Measurements from ENCODE around the gene ZNF410.
"Not testable (repeated sequence)": the region's sequence is repeated elsewhere in the genome, so short reads cannot be mapped to it uniquely, and the experiment has no call there.

Gene ZNF410

DNA sequence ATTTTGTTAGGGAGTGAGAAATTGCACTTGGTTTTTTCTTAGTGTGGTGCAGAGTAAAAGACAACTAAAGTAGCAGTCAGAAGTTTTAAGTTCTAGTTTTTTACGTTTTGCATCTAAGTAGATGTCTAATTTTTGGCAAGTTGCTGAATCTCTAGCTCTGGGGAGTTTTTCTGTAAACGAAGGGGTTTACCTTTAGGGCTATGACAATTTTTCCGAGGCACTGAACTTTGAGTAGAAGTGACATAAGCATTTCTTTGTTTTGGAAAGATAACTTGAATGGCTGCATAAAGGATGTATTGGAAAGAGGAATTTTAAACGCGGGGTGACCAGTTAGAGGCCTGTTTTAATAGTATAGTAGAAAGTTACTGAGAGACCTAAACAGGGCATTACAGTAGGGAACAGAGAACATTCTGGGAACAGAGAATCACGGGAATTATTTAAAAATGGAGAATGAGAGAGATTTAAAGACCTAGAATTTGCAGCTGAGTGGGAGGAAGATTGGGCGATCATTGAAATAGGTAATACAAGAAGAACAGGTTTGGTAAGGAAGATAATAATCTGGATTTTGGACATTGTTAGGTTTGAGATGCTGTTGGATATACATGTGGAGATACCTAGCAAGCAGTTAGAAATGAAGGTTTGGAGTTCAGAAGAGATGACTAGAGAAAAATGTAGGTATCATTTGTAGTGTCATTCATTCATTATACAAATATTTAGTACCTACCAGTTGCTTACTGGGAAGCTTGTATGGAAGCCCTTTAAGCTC is 1.2 kb downstream of the ZNF410 start:
- peak; percentile 3 for DNase-seq

- no peak for DNase-seq
Observed at GRCh38 chr14:73888460-73888725, 1.7 kb downstream of the ZNF410 start.

DNA sequence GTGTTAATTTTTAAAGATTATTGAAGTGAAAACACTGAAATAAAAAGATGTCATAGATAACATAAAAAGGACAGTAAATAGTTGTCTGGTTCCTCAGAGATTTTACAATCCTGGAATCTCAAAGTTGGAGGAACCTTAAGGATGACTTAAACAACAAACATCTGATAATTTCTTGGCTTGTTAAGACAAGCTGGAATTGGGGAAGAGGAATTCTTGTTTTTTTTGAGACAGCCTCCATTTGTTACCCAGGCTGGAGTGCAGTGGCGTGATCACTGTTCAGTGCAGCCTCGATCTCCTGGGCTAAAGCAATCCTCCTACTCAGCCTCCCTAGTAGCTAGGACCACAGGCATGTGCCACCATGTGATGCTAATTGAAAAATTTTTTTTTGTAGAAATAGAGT is 2.3 kb downstream of the ZNF410 start:
- no peak for DNase-seq

DNA sequence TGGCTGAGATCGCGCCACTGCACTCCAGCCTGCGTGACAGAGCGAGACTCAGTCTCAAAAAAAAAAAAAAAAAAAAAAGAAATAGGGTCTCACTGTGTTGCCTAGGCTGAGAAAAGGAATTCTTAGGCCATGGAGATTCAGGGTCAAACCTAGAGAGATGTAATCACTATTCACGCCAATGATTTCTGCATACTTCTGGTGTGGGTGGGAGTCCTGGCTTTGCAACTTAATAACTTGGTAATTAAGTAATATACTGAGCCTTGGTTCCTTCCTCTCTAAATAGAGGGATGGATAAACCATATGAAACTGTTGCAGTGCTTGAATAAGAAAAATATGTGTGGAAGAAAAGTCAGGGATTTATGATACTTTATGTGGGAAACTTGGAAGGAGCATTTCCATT is 2.7 kb downstream of the ZNF410 start:
- no peak for DNase-seq

GRCh38 chr14:73894180-73894687 is 7.6 kb downstream of the ZNF410 start:
- DNase-seq: not testable (repeated sequence)

DNA sequence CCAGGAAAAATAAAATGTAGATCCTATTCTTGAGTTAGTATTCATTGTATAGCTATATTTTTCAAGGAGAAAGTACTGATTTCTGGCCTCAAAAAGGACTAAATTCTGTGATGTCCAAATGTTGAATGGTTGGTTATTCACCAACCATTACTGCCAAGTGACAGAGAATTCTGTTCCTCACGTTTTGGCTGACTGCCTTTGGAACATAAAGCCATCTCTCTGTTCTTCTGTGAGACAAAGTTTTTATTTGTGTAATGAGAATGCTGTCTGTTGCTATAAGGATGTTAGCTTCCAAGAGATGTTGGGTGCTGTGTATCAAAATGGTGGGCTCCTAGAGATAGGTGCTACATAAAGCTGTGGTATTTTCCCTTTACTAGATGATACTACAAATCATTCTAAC is 9.3 kb downstream of the ZNF410 start:
- no peak for DNase-seq

DNA sequence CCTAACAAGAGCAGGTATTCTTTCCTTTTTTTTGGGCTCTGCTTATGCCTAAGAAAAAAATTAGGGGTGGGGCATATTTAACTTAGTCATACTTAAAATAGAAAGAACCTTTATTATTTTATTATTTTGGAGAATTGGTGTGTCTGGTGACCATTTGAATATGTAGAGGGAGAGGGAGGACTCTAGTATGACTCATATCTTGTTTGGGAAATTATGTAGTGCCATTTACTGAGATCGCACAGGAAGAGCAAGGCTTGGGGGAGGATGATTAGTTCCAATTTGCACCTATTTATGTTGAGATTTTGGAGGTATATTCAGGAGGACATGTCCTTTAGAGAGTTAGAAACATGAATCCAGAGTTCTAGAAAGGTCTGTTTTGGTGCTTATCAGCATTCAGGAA is 9.9 kb downstream of the ZNF410 start:
- no peak for DNase-seq

GRCh38 chr14:73903028-73903427 is 16.4 kb downstream of the ZNF410 start:
- DNase-seq: no peak

DNA sequence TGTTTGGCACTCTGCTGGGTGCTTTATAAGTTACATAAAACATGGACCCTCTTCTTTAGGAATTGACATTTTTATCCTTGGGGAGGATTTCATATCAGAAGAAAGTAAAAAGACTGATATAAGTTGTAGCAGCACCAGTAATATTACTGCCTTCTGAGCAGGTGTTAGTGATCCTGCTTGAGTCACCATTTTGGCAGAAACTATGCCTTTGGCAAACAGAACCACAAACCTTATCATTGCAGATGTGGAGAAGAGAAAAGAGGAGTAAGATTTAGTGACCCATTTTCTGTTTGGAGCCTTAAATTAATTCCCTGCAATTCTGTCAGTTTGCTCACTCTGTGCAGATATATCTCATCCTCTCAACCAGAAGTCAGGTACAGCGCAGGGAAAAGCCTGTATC is 23.0 kb downstream of the ZNF410 start:
- no peak for DNase-seq

DNA sequence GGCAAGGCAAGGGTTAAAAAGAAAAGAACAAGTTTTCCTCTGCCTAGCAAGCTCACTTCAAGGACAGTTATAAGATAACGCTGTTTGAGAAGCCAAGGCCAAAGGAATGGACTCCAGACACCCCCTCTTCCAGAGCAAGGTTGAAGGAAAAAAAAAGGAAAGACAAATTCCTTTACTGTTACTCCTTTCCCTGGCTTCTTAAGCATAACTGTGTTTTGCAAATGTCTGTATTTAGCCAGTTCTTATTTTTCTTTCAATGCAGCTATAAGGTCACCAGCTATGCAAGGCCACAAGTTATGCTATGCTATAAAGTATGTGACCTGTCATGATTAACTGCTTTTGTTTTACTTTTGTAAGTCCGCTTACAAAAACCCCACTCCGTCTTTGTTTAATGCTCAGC is 26.6 kb downstream of the ZNF410 start:
- DNase-seq: no peak

DNA sequence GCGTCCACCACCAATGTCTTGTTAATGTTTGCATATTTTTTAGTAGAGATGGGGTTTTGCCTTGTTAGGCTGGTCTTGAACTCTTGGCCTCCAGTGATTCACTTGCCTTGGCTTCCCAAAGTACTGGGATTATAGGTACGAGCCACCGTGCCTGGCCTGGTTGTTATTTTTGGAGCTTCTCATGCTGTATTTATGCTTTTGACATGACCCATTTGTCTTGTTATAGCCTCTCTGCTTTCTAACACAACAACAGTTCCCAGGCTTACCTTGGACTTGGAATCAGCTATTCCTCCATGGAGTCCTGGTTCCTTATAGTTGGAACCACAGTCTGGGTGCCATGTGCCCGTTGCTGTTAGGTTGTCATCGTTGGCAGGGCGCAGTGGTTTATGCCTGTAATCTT is 29.7 kb downstream of the ZNF410 start:
- DNase-seq: no peak

GRCh38 chr14:73919457-73919856 is 32.8 kb downstream of the ZNF410 start:
- DNase-seq: not testable (repeated sequence)

- DNase-seq: no peak
Observed at GRCh38 chr14:73924337-73924736, 37.7 kb downstream of the ZNF410 start.

- DNase-seq: no peak
Observed at GRCh38 chr14:73935666-73936065, 49.0 kb downstream of the ZNF410 start.

GRCh38 chr14:73936548-73936947 is 49.9 kb downstream of the ZNF410 start:
- DNase-seq: no peak

DNA sequence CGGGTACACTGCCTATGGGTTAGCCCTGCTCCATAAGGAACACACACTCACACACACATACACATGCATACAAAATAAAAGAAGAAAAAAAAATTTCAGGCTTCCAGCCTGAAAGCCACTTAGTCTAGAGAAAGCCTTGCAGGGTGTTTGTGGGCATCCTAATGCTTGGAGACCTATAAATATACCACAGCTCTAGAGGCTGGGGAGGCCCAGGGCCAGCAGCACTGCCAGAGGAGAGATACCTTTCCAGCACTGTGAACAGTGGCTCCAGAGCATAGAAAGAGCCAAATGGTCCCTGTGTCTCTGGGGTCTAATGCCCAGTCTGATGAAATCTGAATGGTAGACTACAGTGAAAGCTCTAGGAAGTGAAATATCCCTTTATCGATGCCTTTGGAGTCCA is 50.4 kb downstream of the ZNF410 start:
- no peak for DNase-seq

DNA sequence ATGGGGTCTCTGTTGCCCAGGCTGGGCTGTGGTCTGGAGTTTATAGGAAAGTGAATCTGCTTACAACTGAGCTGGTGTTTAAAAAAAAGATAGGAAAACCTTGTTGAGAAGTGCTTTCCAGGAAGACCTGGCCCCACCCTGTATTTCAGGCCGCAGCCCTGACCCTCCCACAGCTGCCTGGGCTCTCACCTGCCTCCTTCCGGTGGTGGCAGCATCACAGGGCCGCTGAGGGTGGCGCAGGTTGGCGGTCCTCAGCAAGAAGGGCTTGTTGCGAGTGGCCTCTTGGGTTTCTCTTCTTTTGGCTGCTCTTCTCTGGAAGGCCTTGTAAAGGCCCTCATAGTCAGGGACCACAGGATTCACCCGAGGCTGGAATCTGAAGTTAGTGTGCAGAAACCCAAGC is 55.5 kb downstream of the ZNF410 start:
- DNase-seq: no peak

DNA sequence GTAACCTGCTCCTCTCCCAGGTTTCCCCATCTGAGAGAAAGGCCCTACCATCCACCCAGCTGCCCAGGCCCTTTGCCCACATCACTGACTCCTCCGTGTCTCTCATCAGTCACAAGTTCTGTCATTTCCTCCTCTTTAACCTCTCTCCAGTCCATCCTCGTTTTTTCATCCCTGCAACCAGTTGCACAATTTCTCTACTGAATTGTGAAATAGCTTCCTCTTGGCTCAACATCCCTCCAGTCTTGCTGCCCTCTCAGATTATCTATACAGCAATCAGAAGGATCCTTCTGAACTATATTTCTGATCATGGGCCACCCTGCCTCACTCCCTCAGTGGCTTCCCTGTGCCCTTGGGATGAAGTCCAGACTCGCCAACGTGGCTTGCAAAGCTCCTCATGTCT is 56.4 kb downstream of the ZNF410 start:
- peak; percentile 67 for DNase-seq

- no peak for DNase-seq
Observed at GRCh38 chr14:73944432-73945158, 57.9 kb downstream of the ZNF410 start.

GRCh38 chr14:73945159-73945670 is 58.6 kb downstream of the ZNF410 start:
- DNase-seq: no peak

- DNase-seq: peak; percentile 72
Observed at GRCh38 chr14:73949752-73950734, 63.4 kb downstream of the ZNF410 start, which contains the start of the genes COQ6 and FAM161B. Gene COQ6 (plus strand): TSS chr14:73950302. CDS start chr14:73950333, 31 bp downstream. Gene FAM161B (minus strand): TSS chr14:73950094. CDS start chr14:73950026, 68 bp downstream.

DNA sequence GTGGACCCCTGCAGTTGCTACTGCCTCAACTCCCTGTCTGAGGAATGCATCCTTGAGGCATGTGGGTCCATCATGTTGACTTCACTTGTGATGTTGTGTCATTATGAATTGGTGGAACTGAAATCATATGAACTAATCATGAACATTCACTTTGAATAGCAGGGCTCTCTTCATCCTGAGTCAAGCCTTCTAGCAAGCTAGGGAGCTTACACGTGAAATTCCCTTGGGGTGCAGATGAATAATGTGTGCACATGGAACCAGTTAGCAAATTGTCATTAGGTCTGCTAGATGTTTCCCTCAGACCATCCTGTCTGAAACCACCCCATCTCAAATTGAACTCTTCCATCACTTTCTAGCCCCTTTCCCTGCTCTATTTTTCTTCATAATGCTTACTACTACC is 67.1 kb downstream of the ZNF410 start:
- no peak for DNase-seq

DNA sequence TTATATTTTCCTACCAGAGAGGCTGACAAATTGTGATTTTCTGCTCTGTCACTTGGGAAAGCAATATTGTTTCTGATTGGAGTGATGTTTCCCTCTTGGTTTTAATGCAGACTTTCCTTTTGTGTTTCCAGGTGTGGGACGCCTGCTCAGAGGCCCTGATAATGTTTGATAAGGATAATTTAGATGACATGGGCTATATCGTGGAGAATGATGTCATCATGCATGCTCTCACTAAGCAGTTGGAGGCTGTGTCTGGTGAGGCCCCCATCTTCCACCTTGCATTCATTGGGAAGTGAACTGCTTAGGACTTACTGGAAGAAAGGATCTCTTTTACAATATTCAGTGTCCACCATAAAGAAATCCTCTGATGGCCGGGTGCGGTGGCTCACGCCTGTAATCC is 69.0 kb downstream of the ZNF410 start:
- DNase-seq: no peak
